SW480 (cell line): ENCODE results near the gene GSK3B.

Experiments
- DNase-seq: peaks from one replicate; pipeline ENCODE4 v3.0.0-alpha.2; 2016; ENCODE audit warnings: low spot score

GSK3B gene

GRCh38 chr3:120093911-120094775 is at the start of gene GSK3B:
Gene GSK3B, minus strand, starts transcription at chr3:120094447. Its CDS starts 1,013 bp downstream, at chr3:120093434.
- peak; percentile 84 for DNase-seq

GRCh38 chr3:120143676-120144075 is 49.4 kb upstream of the GSK3B start:
- no peak for DNase-seq

GRCh38 chr3:120142236-120142635 is 48.0 kb upstream of the GSK3B start:
- DNase-seq: no peak

- no peak for DNase-seq
Observed at GRCh38 chr3:120140098-120140742, 46.0 kb upstream of the GSK3B start.

- no peak for DNase-seq
Observed at GRCh38 chr3:120139140-120139539, 44.9 kb upstream of the GSK3B start.

- DNase-seq: no peak
Observed at GRCh38 chr3:120137548-120137947, 43.3 kb upstream of the GSK3B start.

- no peak for DNase-seq
Observed at GRCh38 chr3:120130656-120131055, 36.4 kb upstream of the GSK3B start.

GRCh38 chr3:120129718-120130513 is 35.7 kb upstream of the GSK3B start:
- DNase-seq: no peak

GRCh38 chr3:120129051-120129450 is 34.8 kb upstream of the GSK3B start:
- DNase-seq: no peak

GRCh38 chr3:120125992-120126391 is 31.7 kb upstream of the GSK3B start:
- DNase-seq: no peak

GRCh38 chr3:120119846-120120510 is 25.7 kb upstream of the GSK3B start:
- no peak for DNase-seq

GRCh38 chr3:120114981-120115380 is 20.7 kb upstream of the GSK3B start:
- no peak for DNase-seq

GRCh38 chr3:120114376-120114775 is 20.1 kb upstream of the GSK3B start:
- DNase-seq: no peak

GRCh38 chr3:120113128-120114116 is 19.2 kb upstream of the GSK3B start:
- no peak for DNase-seq

- no peak for DNase-seq
Observed at GRCh38 chr3:120111898-120112297, 17.7 kb upstream of the GSK3B start.

- no peak for DNase-seq
Observed at GRCh38 chr3:120103276-120103675, 9.0 kb upstream of the GSK3B start.

GRCh38 chr3:120102674-120103073 is 8.4 kb upstream of the GSK3B start:
- no peak for DNase-seq

- DNase-seq: no peak
Observed at GRCh38 chr3:120102232-120102631, 8.0 kb upstream of the GSK3B start.

GRCh38 chr3:120101624-120102023 is 7.4 kb upstream of the GSK3B start:
- DNase-seq: no peak

GRCh38 chr3:120100711-120101110 is 6.5 kb upstream of the GSK3B start:
- DNase-seq: no peak

GRCh38 chr3:120098710-120099109 is 4.5 kb upstream of the GSK3B start:
- DNase-seq: no peak
